Stimulated activated CD4-positive, alpha-beta T cell treated with anti-CD3 and anti-CD28 coated beads, Interleukin-15, amount 100 ng/mL, for 24 hours (primary cell): Measurements from ENCODE around the gene LDHB.
A peak's percentile ranks its signal among the peaks of the same experiment; 100 is the strongest.
"Not testable (repeated sequence)": the region's sequence is repeated elsewhere in the genome, so short reads cannot be mapped to it uniquely, and the experiment has no call there.

Source experiments
- DNase-seq: peaks from one replicate; pipeline ENCODE4 v3.0.0-alpha.2; 2020

The LDHB gene

GRCh38 chr12:21657326-21658077, at the start of gene LDHB:
Gene LDHB (minus strand): TSS chr12:21657842. CDS start chr12:21654671, 3,171 bp downstream.
- peak; percentile 98 for DNase-seq

GRCh38 chr12:21704847-21705246, 47.2 kb upstream of the LDHB start:
- no peak for DNase-seq

- DNase-seq, result no peak
Measured at GRCh38 chr12:21699851-21700250, 42.2 kb upstream of the LDHB start.

GRCh38 chr12:21697904-21698630, 40.4 kb upstream of the LDHB start:
- no peak for DNase-seq

GRCh38 chr12:21696625-21697024, 39.0 kb upstream of the LDHB start:
- DNase-seq, result no peak

- DNase-seq, result no peak
Measured at GRCh38 chr12:21695986-21696385, 38.3 kb upstream of the LDHB start.

- no peak for DNase-seq
Measured at GRCh38 chr12:21694660-21695059, 37.0 kb upstream of the LDHB start.

- DNase-seq, result no peak
Measured at GRCh38 chr12:21691515-21691914, 33.9 kb upstream of the LDHB start.

- DNase-seq, result no peak
Measured at GRCh38 chr12:21690704-21691368, 33.2 kb upstream of the LDHB start.

GRCh38 chr12:21683115-21683514, 25.5 kb upstream of the LDHB start:
- no peak for DNase-seq

GRCh38 chr12:21678959-21679358, 21.3 kb upstream of the LDHB start:
- DNase-seq, result no peak

GRCh38 chr12:21677622-21678277, 20.1 kb upstream of the LDHB start:
- peak; percentile 19 for DNase-seq

GRCh38 chr12:21677204-21677603, 19.6 kb upstream of the LDHB start:
- DNase-seq, result no peak

- no peak for DNase-seq
Measured at GRCh38 chr12:21676776-21677175, 19.1 kb upstream of the LDHB start.

- no peak for DNase-seq
Measured at GRCh38 chr12:21675641-21676040, 18.0 kb upstream of the LDHB start.

GRCh38 chr12:21675096-21675495, 17.5 kb upstream of the LDHB start:
- no peak for DNase-seq

- not testable (repeated sequence) for DNase-seq
Measured at GRCh38 chr12:21673830-21674552, 16.3 kb upstream of the LDHB start.

GRCh38 chr12:21672146-21672545, 14.5 kb upstream of the LDHB start:
- no peak for DNase-seq

- DNase-seq, result no peak
Measured at GRCh38 chr12:21666722-21667121, 9.1 kb upstream of the LDHB start.

- DNase-seq, result no peak
Measured at GRCh38 chr12:21665816-21666215, 8.2 kb upstream of the LDHB start.

GRCh38 chr12:21662122-21662792, 4.6 kb upstream of the LDHB start:
- DNase-seq, result no peak
